ENCODE results near the gene GALNT9. TPM values are rescaled to one million over a fixed set of nuclear protein-coding genes. Genes with fewer than 3 reads are reported as not detected.

GALNT9 gene
- total RNA-seq, 4 donors from 2014 or later: not detected

DNA sequence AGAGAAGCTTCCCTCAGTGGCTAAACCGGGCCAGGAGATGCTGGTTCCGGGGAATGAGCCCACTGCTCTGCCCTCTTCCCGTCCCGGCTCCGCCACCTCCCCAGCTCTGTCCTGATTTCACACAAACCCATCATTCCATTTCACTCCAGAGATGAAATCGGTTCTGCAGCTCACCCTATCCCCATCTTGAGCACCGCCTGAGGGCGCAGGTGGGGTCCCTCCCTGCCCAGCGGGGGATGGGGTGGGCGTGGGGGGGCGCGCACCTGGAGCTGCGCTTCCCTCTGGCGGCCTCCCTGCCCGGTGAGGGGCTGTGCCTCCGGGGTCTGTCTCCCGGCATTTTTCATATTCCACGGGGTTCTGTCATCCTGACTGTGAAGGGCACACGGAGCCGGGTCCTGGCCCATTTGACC lies 140.5 kb downstream of the GALNT9 start:
- intact Hi-C loops (cut with DNase I): no loop called here
- TF ChIP-seq POLR2A (IDR thresholded peaks at IDR 0.05): no peak
- TF ChIP-seq, protein P1, sequence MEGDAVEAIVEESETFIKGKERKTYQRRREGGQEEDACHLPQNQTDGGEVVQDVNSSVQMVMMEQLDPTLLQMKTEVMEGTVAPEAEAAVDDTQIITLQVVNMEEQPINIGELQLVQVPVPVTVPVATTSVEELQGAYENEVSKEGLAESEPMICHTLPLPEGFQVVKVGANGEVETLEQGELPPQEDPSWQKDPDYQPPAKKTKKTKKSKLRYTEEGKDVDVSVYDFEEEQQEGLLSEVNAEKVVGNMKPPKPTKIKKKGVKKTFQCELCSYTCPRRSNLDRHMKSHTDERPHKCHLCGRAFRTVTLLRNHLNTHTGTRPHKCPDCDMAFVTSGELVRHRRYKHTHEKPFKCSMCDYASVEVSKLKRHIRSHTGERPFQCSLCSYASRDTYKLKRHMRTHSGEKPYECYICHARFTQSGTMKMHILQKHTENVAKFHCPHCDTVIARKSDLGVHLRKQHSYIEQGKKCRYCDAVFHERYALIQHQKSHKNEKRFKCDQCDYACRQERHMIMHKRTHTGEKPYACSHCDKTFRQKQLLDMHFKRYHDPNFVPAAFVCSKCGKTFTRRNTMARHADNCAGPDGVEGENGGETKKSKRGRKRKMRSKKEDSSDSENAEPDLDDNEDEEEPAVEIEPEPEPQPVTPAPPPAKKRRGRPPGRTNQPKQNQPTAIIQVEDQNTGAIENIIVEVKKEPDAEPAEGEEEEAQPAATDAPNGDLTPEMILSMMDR (IDR thresholded peaks at IDR 0.05): no peak
- peaks cover 14 to 36% (median 15%) of the 10 kb centered on the region in 3 donors for H3K4me1 ChIP-seq
- no peak for DNase-seq
- peaks cover 0 to 18% (median 7%) of the 10 kb centered on the region in 3 donors for H3K9me3 ChIP-seq
- H3K4me3 ChIP-seq: peak overlapping the region; percentile 42 to 74 (median 56)
- WGBS, 2 donors: 10 to 16% methylated on average over 2 to 16 of the region's 20 CpGs
- H3K27me3 ChIP-seq: peaks cover 0 to 82% (median 0%) of the 10 kb centered on the region in 4 donors
- H3K27ac ChIP-seq: peak overlapping the region; percentile 32 to 86 (median 81)
- no peaks in the 10 kb centered on the region for H3K36me3 ChIP-seq

DNA sequence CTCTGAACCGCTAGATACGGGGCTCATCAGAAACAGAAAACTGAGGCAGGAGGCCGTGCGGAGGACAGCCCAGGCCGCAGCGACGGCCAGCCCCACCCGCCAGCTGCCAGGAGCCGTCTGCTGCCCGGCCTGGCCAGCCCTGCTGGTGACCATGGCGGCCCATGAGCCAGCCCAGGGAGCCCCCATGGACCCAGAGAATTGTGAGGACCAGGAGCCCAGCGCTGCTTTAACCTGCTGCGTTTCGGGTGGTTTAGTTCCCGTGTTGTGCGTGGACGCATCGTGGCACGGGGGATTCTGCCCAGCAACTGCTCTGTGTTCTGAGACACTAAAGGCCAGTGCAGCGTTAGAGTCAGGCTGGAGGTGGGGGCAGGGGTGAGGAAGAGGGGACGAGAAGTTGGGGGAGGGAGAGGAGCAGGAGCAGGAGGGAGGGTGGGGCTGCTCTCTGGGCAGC lies 140.9 kb downstream of the GALNT9 start:
- TF ChIP-seq, protein P1 (IDR thresholded peaks at IDR 0.05): no peak
- TF ChIP-seq POLR2A (IDR thresholded peaks at IDR 0.05): no peak
- peaks cover 0 to 14% (median 2%) of the 10 kb centered on the region in 3 donors for H3K9me3 ChIP-seq
- WGBS, 2 donors: no CpG with 5 or more reads among the region's 21 CpGs
- no peak for DNase-seq
- H3K27ac ChIP-seq: peak overlapping the region in 2 of 4 donors; percentile 77 to 86
- peaks cover 0 to 81% (median 0%) of the 10 kb centered on the region in 4 donors for H3K27me3 ChIP-seq
- no peaks in the 10 kb centered on the region for H3K36me3 ChIP-seq
- H3K4me3 ChIP-seq: peak overlapping the region in 1 of 4 donors; percentile 74
- intact Hi-C loops (cut with DNase I): no loop called here
- H3K4me1 ChIP-seq: peaks cover 14 to 36% (median 15%) of the 10 kb centered on the region in 3 donors

DNA sequence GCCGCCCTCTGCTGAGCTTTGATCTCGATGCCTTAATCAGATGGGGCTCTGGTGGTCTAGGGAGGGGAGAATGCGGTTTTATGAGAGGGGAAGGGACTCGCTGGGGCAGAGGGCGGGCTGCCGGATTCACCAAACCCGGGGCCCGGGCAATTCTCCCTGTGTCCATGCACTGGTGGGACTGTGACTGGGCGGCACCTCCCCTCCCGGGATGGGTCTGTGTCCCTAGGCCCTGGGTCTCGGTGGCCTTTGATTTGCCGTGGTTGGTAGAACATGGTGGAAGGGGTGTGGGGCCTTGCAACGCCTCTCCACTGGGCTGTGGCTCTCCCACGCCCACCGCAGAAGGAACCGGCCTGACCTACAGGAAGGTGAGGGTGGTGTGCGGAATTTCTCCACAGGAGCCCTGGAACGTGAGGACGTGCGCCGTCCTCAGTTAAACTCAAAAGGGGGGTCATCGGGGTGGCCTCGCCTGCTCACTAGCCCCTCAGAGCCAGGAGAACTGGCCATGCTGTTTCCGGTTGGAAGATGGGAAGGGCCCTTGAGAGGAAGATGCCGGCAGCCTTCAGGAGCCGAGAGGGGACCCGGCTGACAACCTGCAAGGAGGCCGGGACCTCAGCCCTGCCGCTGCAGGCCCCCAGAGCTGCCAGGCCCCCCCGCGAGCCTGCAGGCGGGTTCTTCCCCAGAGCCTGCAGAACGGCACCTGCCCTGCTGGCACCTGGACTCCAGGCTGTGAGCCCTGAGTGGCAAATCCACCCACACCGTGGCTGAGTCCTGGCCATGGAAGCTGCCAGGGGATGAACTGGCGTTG lies 141.5 kb downstream of the GALNT9 start:
- 80 to 83% methylated on average over 1 to 19 of the region's 35 CpGs for WGBS, 2 donors
- TF ChIP-seq, protein P1 (IDR thresholded peaks at IDR 0.05): no peak
- TF ChIP-seq POLR2A (IDR thresholded peaks at IDR 0.05): no peak
- peaks cover 0 to 14% (median 0%) of the 10 kb centered on the region in 3 donors for H3K9me3 ChIP-seq
- no peak overlapping the region for H3K4me3 ChIP-seq
- H3K27me3 ChIP-seq: peaks cover 0 to 79% (median 0%) of the 10 kb centered on the region in 4 donors
- no peaks in the 10 kb centered on the region for H3K36me3 ChIP-seq
- DNase-seq: no peak
- no peak overlapping the region for H3K27ac ChIP-seq
- intact Hi-C loops (cut with DNase I): no loop called here
- H3K4me1 ChIP-seq: peaks cover 14 to 36% (median 15%) of the 10 kb centered on the region in 3 donors

DNA sequence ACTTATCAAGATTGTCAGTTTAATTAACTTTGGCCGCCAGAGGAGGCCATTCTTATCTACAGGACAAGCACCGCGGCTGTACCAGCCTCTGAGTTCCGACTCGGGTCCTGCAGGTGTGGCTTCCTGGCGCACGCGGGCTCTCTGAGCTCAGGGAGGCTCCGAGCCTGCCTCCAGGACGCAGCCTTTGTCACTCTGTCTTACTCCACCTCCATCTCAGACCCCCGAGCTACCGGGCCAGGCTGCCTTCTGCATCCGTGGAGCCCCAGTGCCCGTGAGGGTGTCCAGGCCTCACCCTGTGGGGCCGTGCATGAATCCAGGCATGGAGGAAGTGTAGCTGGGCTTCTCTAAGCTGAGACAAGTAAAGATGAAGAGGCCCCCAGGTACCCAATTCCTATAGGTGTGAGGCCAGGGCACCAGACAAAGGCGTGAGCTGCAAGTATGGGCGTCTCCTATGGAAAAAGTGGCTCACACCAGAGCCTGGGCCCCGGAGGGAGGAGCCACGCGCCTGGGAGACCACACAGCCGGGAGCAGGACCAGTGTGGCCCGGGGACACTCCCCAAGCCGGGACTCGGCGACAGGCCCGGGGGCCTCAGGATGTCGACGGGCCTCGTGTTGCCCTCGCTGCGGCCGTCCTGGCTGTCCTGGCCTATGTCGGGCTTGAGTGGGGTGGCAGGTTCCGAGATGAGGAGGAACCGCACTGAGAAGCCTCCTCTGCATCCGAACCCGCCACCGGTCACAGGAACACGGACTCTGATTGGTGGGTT lies 142.3 kb downstream of the GALNT9 start:
- Histone ChIP-seq H3K9me3 (peaks cover 0 to 14% (median 0%) of the 10 kb centered on the region in 3 donors), H3K4me3 (peak overlapping the region in 2 of 4 donors; percentile 18 to 28), H3K27ac (no peak overlapping the region), H3K4me1 (peaks cover 14 to 36% (median 15%) of the 10 kb centered on the region in 3 donors), H3K36me3 (no peaks in the 10 kb centered on the region), H3K27me3 (peaks cover 0 to 81% (median 0%) of the 10 kb centered on the region in 4 donors)
- intact Hi-C loops (cut with DNase I): no loop called here
- TF ChIP-seq, protein P1 (IDR thresholded peaks at IDR 0.05): no peak
- no peak for TF ChIP-seq POLR2A (IDR thresholded peaks at IDR 0.05)
- DNase-seq: no peak
- 33 to 37% methylated on average over 3 to 8 of the region's 39 CpGs for WGBS, 2 donors
